ENCODE measurements around the gene RAP1GDS1. TPM values are rescaled to one million over a fixed set of nuclear protein-coding genes. Genes with fewer than 3 reads are reported as not detected.

The RAP1GDS1 gene
- total RNA-seq (41.6 TPM), polyA plus RNA-seq (23.6 TPM)
- long read RNA-seq, donor 1 = 0 reads
- long read RNA-seq, donor 2 = 0 reads
- long read RNA-seq, donor 3, partial matches to known transcripts = 11 of 17 reads
- long read RNA-seq, donor 3, other reads (novel, unspliced or antisense) = 0 of 17 reads
- long read RNA-seq, donor 4, partial matches to known transcripts = 5 of 9 reads
- long read RNA-seq, donor 4, other reads (novel, unspliced or antisense) = 0 of 9 reads
- long read RNA-seq, donor 5, partial matches to known transcripts = 0 of 8 reads
- long read RNA-seq, donor 5, other reads (novel, unspliced or antisense) = 0 of 8 reads
- long read RNA-seq, donor 6, partial matches to known transcripts = 17 of 23 reads
- long read RNA-seq, donor 6, other reads (novel, unspliced or antisense) = 0 of 23 reads
- long read RNA-seq, donor 7, transcript RAP1GDS1-205 (15 exons, 3,681 nt) = major isoform, 7 of 34 reads
- long read RNA-seq, donor 7, partial matches to known transcripts = 25 of 34 reads
- long read RNA-seq, donor 7, other reads (novel, unspliced or antisense) = 0 of 34 reads
- long read RNA-seq, donor 8, partial matches to known transcripts = 0 of 6 reads
- long read RNA-seq, donor 8, other reads (novel, unspliced or antisense) = 0 of 6 reads
- long read RNA-seq, donor 9, transcript RAP1GDS1-205 (15 exons, 3,681 nt) = major isoform, 8 of 15 reads
- long read RNA-seq, donor 9, partial matches to known transcripts = 0 of 15 reads
- long read RNA-seq, donor 9, other reads (novel, unspliced or antisense) = 0 of 15 reads
- long read RNA-seq, donor 10, transcript RAP1GDS1-205 (15 exons, 3,681 nt) = major isoform, 6 of 11 reads
- long read RNA-seq, donor 10, partial matches to known transcripts = 0 of 11 reads
- long read RNA-seq, donor 10, other reads (novel, unspliced or antisense) = 0 of 11 reads

DNA sequence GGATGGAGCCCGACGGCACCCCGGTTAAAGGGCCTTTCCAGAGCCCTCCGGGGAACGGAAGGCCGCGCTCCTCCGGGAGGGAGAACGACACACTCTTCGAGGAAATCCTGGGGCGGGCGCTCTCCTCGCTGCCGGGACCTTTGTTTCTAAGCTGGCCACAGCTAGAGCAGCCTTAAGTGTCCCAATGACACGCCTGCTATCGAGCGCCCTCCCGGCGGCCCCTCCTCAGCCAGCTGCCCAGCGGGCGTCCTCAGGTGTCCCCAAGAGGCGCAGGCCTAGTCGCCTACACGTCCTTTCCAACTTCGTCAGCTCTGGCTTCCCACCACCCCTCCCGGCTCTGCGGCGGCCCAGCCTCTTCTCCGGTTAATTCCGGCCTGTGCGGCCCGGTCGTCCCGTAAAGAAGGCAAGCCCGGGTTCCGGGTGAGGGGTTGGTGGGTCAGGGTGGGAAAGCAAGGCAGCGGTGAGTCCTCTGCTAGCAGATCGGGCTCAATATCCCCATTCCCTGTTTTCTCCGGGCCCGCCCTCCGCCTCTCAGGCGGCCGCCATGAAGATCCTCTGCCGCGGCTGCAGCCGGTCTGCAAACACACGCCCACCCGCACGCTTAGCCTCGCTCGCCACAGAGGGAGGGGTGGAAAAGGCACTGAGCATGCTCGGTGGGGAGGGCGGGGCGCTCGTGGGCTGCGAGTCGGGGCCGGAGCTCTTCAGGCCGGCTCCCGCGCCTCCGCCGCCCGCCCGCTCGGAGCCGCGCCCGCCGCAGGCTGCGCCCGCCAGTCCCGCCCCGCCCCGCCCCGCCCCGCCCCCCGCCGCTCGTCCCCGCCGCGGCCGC lies at the start of gene RAP1GDS1:
RAP1GDS1 (plus strand) TSS at position 806 of the 826 bp plus-strand sequence. CDS start 182 bp downstream, outside the sequence.
- Histone ChIP-seq H3K4me3 (ENCODE audit: low read length in 2 of 2) (peak within 1 kb of the TSS; percentile 81 to 97), H3K27ac (ENCODE audit: low read depth in 1 of 2, low read length in 1 of 2) (peak within 1 kb of the TSS; percentile 95), H3K36me3 (ENCODE audit: control insufficient read depth in 2 of 2, insufficient read depth in 2 of 2, low read length in 1 of 2) (no peaks in the 10 kb centered on the region), H3K9me3 (ENCODE audit: control insufficient read depth in 2 of 2, insufficient read depth in 1 of 2, low read length in 1 of 2) (no peaks in the 10 kb centered on the region), H3K4me1 (ENCODE audit: control insufficient read depth in 2 of 2, insufficient read depth in 2 of 2, low read length in 2 of 2) (peaks cover 8 to 14% of the 10 kb centered on the region in 2 donors), H3K27me3 (ENCODE audit: control insufficient read depth in 2 of 2, insufficient read depth in 1 of 2, low read length in 1 of 2) (no peaks in the 10 kb centered on the region)
- WGBS = under 1% methylated on average over 84 of the region's 84 CpGs
- DNase-seq (ENCODE audit: low read depth in 6 of 9, low spot score in 9 of 9) = peak; percentile 68 to 95 (median 86)

- Histone ChIP-seq H3K4me1 (ENCODE audit: control insufficient read depth in 2 of 2, insufficient read depth in 2 of 2, low read length in 2 of 2) (no peaks in the 10 kb centered on the region), H3K27me3 (ENCODE audit: control insufficient read depth in 2 of 2, insufficient read depth in 1 of 2, low read length in 1 of 2) (no peaks in the 10 kb centered on the region), H3K4me3 (ENCODE audit: low read length in 2 of 2) (no peak overlapping the region), H3K36me3 (ENCODE audit: control insufficient read depth in 2 of 2, insufficient read depth in 2 of 2, low read length in 1 of 2) (no peaks in the 10 kb centered on the region), H3K27ac (ENCODE audit: low read depth in 1 of 2, low read length in 1 of 2) (no peak overlapping the region), H3K9me3 (ENCODE audit: control insufficient read depth in 2 of 2, insufficient read depth in 1 of 2, low read length in 1 of 2) (no peaks in the 10 kb centered on the region)
- WGBS = 94% methylated on average over 2 of the region's 2 CpGs
- no peak for DNase-seq (ENCODE audit: low read depth in 6 of 9, low spot score in 9 of 9)
These were observed 38.9 kb upstream of the RAP1GDS1 start for GRCh38 chr4:98222306-98222705.

DNA sequence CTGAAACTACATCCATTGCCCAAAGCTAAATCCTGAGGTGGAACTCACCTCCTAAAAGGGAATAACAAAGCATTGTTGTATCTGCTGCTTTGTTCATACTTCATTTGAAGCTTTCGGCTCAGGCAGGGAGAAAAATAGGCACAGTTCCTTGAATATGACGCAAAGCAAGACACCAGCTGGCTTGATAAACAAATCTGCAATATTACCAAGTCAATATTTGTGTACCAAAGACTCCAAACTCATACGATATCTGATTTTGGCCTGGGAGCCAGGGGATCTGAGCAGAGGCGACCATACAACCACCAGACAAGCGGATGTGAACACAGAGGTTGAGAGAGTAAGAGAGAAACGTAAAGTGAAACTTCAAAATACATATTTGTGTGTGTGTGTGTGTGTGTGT lies 34.8 kb upstream of the RAP1GDS1 start:
- Histone ChIP-seq H3K9me3 (ENCODE audit: control insufficient read depth in 2 of 2, insufficient read depth in 1 of 2, low read length in 1 of 2) (no peaks in the 10 kb centered on the region), H3K4me3 (ENCODE audit: low read length in 2 of 2) (no peak overlapping the region), H3K4me1 (ENCODE audit: control insufficient read depth in 2 of 2, insufficient read depth in 2 of 2, low read length in 2 of 2) (no peaks in the 10 kb centered on the region), H3K27me3 (ENCODE audit: control insufficient read depth in 2 of 2, insufficient read depth in 1 of 2, low read length in 1 of 2) (no peaks in the 10 kb centered on the region), H3K27ac (ENCODE audit: low read depth in 1 of 2, low read length in 1 of 2) (no peak overlapping the region), H3K36me3 (ENCODE audit: control insufficient read depth in 2 of 2, insufficient read depth in 2 of 2, low read length in 1 of 2) (no peaks in the 10 kb centered on the region)
- 97% methylated on average over 6 of the region's 6 CpGs for WGBS
- no peak for DNase-seq (ENCODE audit: low read depth in 6 of 9, low spot score in 9 of 9)

DNA sequence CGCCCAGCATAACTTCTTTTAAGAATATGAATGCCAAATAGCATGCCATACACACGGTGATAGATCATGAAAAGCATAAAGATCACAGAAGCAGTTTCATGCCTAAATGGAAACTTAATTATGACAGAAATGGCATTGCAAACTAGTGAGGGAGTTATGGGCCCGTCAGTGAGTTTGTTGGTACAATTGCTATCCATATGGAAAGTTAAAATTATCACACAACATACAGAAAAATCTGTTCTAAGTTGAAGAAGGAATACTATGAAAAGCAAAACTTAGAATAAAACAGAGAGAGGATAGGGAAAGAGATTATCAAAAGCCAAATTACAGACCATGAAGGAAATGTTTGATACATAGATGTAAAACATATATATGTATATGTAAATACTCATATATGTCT lies 30.2 kb upstream of the RAP1GDS1 start:
- Histone ChIP-seq H3K27me3 (ENCODE audit: control insufficient read depth in 2 of 2, insufficient read depth in 1 of 2, low read length in 1 of 2) (no peaks in the 10 kb centered on the region), H3K27ac (ENCODE audit: low read depth in 1 of 2, low read length in 1 of 2) (no peak overlapping the region), H3K4me1 (ENCODE audit: control insufficient read depth in 2 of 2, insufficient read depth in 2 of 2, low read length in 2 of 2) (no peaks in the 10 kb centered on the region), H3K36me3 (ENCODE audit: control insufficient read depth in 2 of 2, insufficient read depth in 2 of 2, low read length in 1 of 2) (no peaks in the 10 kb centered on the region), H3K4me3 (ENCODE audit: low read length in 2 of 2) (no peak overlapping the region), H3K9me3 (ENCODE audit: control insufficient read depth in 2 of 2, insufficient read depth in 1 of 2, low read length in 1 of 2) (no peaks in the 10 kb centered on the region)
- DNase-seq (ENCODE audit: low read depth in 6 of 9, low spot score in 9 of 9) = no peak
- 97% methylated on average over 3 of the region's 3 CpGs for WGBS

DNA sequence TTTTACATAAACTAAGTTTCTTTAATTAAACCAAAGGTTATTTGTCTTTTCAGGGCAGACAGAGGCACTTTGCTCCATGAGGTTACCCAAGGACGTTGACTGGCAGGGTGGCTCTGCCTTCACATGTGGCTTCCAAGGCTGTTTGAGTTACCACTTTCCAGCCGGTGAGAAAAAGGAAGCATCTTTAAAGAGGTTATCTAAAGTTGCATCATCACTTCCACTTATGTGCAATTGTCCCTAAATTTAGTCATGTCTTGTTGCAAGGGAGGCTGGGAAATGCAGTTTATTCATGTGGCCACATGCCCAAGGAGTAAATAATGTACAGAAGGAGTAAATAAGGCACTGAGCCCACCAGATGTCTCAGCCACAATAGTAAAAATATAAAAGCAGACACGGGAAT lies 29.0 kb upstream of the RAP1GDS1 start:
- H3K4me1 ChIP-seq (ENCODE audit: control insufficient read depth in 2 of 2, insufficient read depth in 2 of 2, low read length in 2 of 2) = peaks cover 0 to 1% of the 10 kb centered on the region in 2 donors
- H3K36me3 ChIP-seq (ENCODE audit: control insufficient read depth in 2 of 2, insufficient read depth in 2 of 2, low read length in 1 of 2) = no peaks in the 10 kb centered on the region
- H3K9me3 ChIP-seq (ENCODE audit: control insufficient read depth in 2 of 2, insufficient read depth in 1 of 2, low read length in 1 of 2) = no peaks in the 10 kb centered on the region
- 23% methylated on average over 3 of the region's 3 CpGs for WGBS
- H3K4me3 ChIP-seq (ENCODE audit: low read length in 2 of 2) = no peak overlapping the region
- DNase-seq (ENCODE audit: low read depth in 6 of 9, low spot score in 9 of 9) = peak in 2 of 9 donors; percentile 3 to 43
- H3K27ac ChIP-seq (ENCODE audit: low read depth in 1 of 2, low read length in 1 of 2) = no peak overlapping the region
- H3K27me3 ChIP-seq (ENCODE audit: control insufficient read depth in 2 of 2, insufficient read depth in 1 of 2, low read length in 1 of 2) = no peaks in the 10 kb centered on the region

- H3K9me3 ChIP-seq (ENCODE audit: control insufficient read depth in 2 of 2, insufficient read depth in 1 of 2, low read length in 1 of 2) = no peaks in the 10 kb centered on the region
- no peaks in the 10 kb centered on the region for H3K27me3 ChIP-seq (ENCODE audit: control insufficient read depth in 2 of 2, insufficient read depth in 1 of 2, low read length in 1 of 2)
- H3K4me1 ChIP-seq (ENCODE audit: control insufficient read depth in 2 of 2, insufficient read depth in 2 of 2, low read length in 2 of 2) = peaks cover 0 to 3% of the 10 kb centered on the region in 2 donors
- WGBS = 71% methylated on average over 3 of the region's 3 CpGs
- DNase-seq (ENCODE audit: low read depth in 6 of 9, low spot score in 9 of 9) = peak in 4 of 9 donors; percentile 10 to 53 (median 20)
- H3K4me3 ChIP-seq (ENCODE audit: low read length in 2 of 2) = no peak overlapping the region
- no peaks in the 10 kb centered on the region for H3K36me3 ChIP-seq (ENCODE audit: control insufficient read depth in 2 of 2, insufficient read depth in 2 of 2, low read length in 1 of 2)
- H3K27ac ChIP-seq (ENCODE audit: low read depth in 1 of 2, low read length in 1 of 2) = no peak overlapping the region
These were observed 24.0 kb upstream of the RAP1GDS1 start for GRCh38 chr4:98237204-98237603.

DNA sequence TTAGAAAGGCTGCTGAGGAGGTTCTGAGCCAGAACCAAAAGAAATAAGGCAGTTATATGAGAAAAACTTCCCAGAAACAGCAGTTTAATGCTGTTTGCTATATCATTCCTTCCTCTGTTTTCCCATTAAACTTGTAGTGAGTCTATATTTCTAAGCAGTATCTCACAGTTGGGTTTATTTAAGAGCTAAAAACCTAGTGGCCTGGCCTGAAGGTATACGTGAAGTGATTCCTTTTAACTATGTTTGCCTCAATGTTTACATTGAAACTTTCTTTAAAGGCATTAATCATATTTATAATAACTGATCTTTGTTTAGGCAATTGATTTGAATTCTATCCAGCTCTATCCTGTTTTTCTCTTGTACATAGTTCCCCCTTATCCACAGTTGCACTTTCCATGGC lies 19.1 kb upstream of the RAP1GDS1 start:
- 99% methylated on average over 1 of the region's 1 CpG for WGBS
- Histone ChIP-seq H3K27me3 (ENCODE audit: control insufficient read depth in 2 of 2, insufficient read depth in 1 of 2, low read length in 1 of 2) (no peaks in the 10 kb centered on the region), H3K4me3 (ENCODE audit: low read length in 2 of 2) (no peak overlapping the region), H3K27ac (ENCODE audit: low read depth in 1 of 2, low read length in 1 of 2) (no peak overlapping the region), H3K4me1 (ENCODE audit: control insufficient read depth in 2 of 2, insufficient read depth in 2 of 2, low read length in 2 of 2) (peaks cover 0 to 3% of the 10 kb centered on the region in 2 donors), H3K36me3 (ENCODE audit: control insufficient read depth in 2 of 2, insufficient read depth in 2 of 2, low read length in 1 of 2) (no peaks in the 10 kb centered on the region), H3K9me3 (ENCODE audit: control insufficient read depth in 2 of 2, insufficient read depth in 1 of 2, low read length in 1 of 2) (no peaks in the 10 kb centered on the region)
- no peak for DNase-seq (ENCODE audit: low read depth in 6 of 9, low spot score in 9 of 9)

DNA sequence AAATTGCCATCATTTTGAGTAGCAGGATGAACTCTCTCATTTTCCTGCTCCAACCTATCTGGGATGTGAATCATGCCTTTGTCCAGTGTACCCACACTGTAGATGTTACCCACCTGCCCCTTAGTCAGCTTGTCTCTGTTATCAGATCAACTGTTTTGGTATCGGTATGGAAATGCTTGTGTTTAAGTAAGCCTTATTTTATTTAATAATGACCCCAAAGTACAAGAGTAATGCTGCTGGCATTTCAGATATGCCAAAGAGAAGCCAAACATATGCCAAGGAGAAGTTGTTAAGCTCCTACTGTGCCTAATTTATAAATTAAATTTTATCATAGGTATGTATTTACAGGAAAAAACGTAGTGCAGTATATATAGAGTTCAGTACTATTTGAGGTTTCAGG lies 18.6 kb upstream of the RAP1GDS1 start:
- Histone ChIP-seq H3K36me3 (ENCODE audit: control insufficient read depth in 2 of 2, insufficient read depth in 2 of 2, low read length in 1 of 2) (no peaks in the 10 kb centered on the region), H3K27ac (ENCODE audit: low read depth in 1 of 2, low read length in 1 of 2) (no peak overlapping the region), H3K4me1 (ENCODE audit: control insufficient read depth in 2 of 2, insufficient read depth in 2 of 2, low read length in 2 of 2) (no peaks in the 10 kb centered on the region), H3K4me3 (ENCODE audit: low read length in 2 of 2) (no peak overlapping the region), H3K27me3 (ENCODE audit: control insufficient read depth in 2 of 2, insufficient read depth in 1 of 2, low read length in 1 of 2) (no peaks in the 10 kb centered on the region), H3K9me3 (ENCODE audit: control insufficient read depth in 2 of 2, insufficient read depth in 1 of 2, low read length in 1 of 2) (no peaks in the 10 kb centered on the region)
- DNase-seq (ENCODE audit: low read depth in 6 of 9, low spot score in 9 of 9) = no peak
- WGBS = 97% methylated on average over 2 of the region's 2 CpGs
